ENCODE results near the gene VWA7. TPM values are rescaled to one million over a fixed set of nuclear protein-coding genes. Genes with fewer than 3 reads are reported as not detected.
A peak's percentile ranks its signal among the peaks of the same experiment; 100 is the strongest.
"Not testable (repeated sequence)": the region's sequence is repeated elsewhere in the genome, so short reads cannot be mapped to it uniquely, and the experiment has no call there.

Gene VWA7, protein sequence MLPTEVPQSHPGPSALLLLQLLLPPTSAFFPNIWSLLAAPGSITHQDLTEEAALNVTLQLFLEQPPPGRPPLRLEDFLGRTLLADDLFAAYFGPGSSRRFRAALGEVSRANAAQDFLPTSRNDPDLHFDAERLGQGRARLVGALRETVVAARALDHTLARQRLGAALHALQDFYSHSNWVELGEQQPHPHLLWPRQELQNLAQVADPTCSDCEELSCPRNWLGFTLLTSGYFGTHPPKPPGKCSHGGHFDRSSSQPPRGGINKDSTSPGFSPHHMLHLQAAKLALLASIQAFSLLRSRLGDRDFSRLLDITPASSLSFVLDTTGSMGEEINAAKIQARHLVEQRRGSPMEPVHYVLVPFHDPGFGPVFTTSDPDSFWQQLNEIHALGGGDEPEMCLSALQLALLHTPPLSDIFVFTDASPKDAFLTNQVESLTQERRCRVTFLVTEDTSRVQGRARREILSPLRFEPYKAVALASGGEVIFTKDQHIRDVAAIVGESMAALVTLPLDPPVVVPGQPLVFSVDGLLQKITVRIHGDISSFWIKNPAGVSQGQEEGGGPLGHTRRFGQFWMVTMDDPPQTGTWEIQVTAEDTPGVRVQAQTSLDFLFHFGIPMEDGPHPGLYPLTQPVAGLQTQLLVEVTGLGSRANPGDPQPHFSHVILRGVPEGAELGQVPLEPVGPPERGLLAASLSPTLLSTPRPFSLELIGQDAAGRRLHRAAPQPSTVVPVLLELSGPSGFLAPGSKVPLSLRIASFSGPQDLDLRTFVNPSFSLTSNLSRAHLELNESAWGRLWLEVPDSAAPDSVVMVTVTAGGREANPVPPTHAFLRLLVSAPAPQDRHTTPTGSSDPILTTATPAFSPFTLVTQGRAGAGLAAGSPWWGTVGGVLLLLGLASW
- total RNA-seq, result 1 to 10 TPM in 2 of 9 donors, under 1 TPM in 7; 0.17 to 2.3 (median 0.36) TPM
- polyA plus RNA-seq, result 1 to 10 TPM in 2 of 3 donors, under 1 TPM in 1; 0.74 to 8.1 (median 1.1) TPM
- long read RNA-seq, donor 1, result 0 reads
- long read RNA-seq, donor 2, result 0 reads
- long read RNA-seq, donor 3, result 0 reads
- long read RNA-seq, donor 4, result 0 reads
- long read RNA-seq, donor 5, result 0 reads
- long read RNA-seq, donor 6, result 0 reads
- long read RNA-seq, donor 7, result 0 reads
- long read RNA-seq, donor 8, result 0 reads
- long read RNA-seq, donor 9, result 0 reads
- long read RNA-seq, donor 10, result 0 reads

DNA sequence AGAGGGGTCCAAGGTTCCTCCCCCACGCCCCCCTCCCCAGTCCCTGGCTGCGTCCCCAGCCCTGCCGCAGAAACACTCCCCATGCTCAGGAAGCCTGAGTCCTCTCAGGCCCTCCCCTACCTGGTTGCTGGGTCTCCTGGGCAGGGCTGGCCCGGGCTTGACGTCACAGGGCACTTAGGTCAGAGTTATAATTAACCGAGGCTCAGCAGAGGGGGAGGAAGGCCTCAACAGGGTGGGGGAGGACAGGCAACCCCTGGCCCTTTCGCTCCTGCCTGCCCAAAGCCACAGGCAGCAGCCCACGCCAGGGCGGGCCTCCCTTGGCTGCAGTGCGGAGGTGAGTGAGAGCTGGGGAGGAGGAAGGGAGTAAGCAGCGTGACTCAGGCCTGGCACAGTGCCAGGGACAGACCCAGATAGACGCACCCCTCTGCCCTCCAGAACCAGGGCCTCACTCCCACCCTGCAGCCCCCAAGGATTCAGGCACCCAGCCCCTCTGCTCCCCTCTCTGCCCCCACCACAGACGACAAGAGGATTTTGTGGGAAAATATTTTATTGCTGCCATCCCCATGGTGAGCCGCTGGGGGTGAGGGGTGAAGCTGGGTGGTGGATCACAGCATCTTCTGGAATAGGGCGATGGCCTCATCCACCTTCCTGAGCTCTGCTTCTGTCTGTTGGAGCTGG lies at the start of gene VWA7:
Gene VWA7 (minus strand): TSS at position 340 of the 678 bp plus-strand sequence. CDS start 549 bp downstream, outside the sequence.
- no peak within 1 kb of the TSS for H3K4me3 ChIP-seq

GRCh38 chr6:31826793-31827285 lies 49.7 kb upstream of the VWA7 start:
- Histone ChIP-seq H3K4me3 (peak overlapping the region in 2 of 4 donors; percentile 23 to 40), H3K27ac (peak overlapping the region; percentile 85 to 98 (median 88)), H3K36me3 (replicated peaks in 1 of 2) (no peaks in the 10 kb centered on the region), H3K4me1 (replicated peaks in 1 of 2) (peaks cover 6 to 38% of the 10 kb centered on the region in 2 donors), H3K9me3 (replicated peaks in 1 of 3) (no peaks in the 10 kb centered on the region), H3K27me3 (no peaks in the 10 kb centered on the region)
- TF ChIP-seq POLR2A (IDR thresholded peaks at IDR 0.05), result peak in 1 of 2 donors; percentile 36
- TF ChIP-seq, protein P1, sequence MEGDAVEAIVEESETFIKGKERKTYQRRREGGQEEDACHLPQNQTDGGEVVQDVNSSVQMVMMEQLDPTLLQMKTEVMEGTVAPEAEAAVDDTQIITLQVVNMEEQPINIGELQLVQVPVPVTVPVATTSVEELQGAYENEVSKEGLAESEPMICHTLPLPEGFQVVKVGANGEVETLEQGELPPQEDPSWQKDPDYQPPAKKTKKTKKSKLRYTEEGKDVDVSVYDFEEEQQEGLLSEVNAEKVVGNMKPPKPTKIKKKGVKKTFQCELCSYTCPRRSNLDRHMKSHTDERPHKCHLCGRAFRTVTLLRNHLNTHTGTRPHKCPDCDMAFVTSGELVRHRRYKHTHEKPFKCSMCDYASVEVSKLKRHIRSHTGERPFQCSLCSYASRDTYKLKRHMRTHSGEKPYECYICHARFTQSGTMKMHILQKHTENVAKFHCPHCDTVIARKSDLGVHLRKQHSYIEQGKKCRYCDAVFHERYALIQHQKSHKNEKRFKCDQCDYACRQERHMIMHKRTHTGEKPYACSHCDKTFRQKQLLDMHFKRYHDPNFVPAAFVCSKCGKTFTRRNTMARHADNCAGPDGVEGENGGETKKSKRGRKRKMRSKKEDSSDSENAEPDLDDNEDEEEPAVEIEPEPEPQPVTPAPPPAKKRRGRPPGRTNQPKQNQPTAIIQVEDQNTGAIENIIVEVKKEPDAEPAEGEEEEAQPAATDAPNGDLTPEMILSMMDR (IDR thresholded peaks at IDR 0.05), result no peak
- WGBS, 4 donors, result 0 to 1% (median 1%) methylated on average over 13 of the region's 13 CpGs
- intact Hi-C loops (cut with DNase I), result no loop called here
- peak; percentile 75 to 90 (median 86) for DNase-seq

More for the DNA sequence above, at the start of gene VWA7:
- Histone ChIP-seq H3K27me3 (no peaks in the 10 kb centered on the region), H3K27ac (peak within 1 kb of the TSS in 1 of 5 donors; percentile 40), H3K36me3 (replicated peaks in 1 of 2) (peaks cover 0 to 38% of the 10 kb centered on the region in 2 donors), H3K9me3 (replicated peaks in 1 of 3) (no peaks in the 10 kb centered on the region), H3K4me1 (replicated peaks in 1 of 2) (peaks cover 6 to 8% of the 10 kb centered on the region in 2 donors)
- TF ChIP-seq POLR2A (IDR thresholded peaks at IDR 0.05), result no peak
- TF ChIP-seq, protein P1 (IDR thresholded peaks at IDR 0.05), result no peak
- DNase-seq, result peak; percentile 45 to 80 (median 60)
- WGBS, 4 donors, result 1 to 62% (median 13%) methylated on average over 3 to 15 of the region's 15 CpGs
- intact Hi-C loops (cut with DNase I), result no loop called here

DNA sequence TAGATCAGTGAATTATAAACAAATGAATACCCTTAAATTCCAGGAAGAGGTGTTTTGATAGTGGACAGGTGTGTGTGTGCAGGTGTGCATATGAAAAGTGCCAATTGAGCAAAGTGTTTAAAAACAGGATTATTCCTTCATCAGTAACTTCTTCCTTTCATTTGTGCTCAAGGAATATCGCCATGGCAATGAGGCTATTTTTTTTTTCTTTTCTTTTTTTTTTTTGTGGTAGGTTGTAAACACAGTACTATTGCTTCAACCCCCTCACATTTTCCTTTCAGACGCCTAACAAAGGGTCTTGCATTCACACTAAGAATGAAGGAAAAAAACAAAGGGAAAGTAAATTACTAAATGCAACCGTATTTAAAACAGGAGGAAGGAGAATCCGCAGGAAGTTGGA lies 48.4 kb upstream of the VWA7 start:
- H3K27ac ChIP-seq, result peak overlapping the region in 3 of 5 donors; percentile 88 to 98 (median 89)
- TF ChIP-seq, protein P1 (IDR thresholded peaks at IDR 0.05), result no peak
- no peak for TF ChIP-seq POLR2A (IDR thresholded peaks at IDR 0.05)
- intact Hi-C loops (cut with DNase I), result no loop called here

GRCh38 chr6:31823592-31824196 lies 46.6 kb upstream of the VWA7 start:
- H3K9me3 ChIP-seq (replicated peaks in 1 of 3); H3K27me3 ChIP-seq; H3K4me3 ChIP-seq; H3K36me3 ChIP-seq (replicated peaks in 1 of 2); DNase-seq; intact Hi-C loops (cut with DNase I): not testable (repeated sequence)
- H3K27ac ChIP-seq, result peak overlapping the region; percentile 58 to 100 (median 97)
- WGBS, 4 donors, result 82 to 89% (median 88%) methylated on average over 9 of the region's 9 CpGs
- H3K4me1 ChIP-seq (replicated peaks in 1 of 2), result peaks cover 25 to 53% of the 10 kb centered on the region in 2 donors

More for the DNA sequence above, 48.4 kb upstream of the VWA7 start:
- WGBS, 4 donors, result 74 to 82% (median 76%) methylated on average over 4 of the region's 4 CpGs
- no peaks in the 10 kb centered on the region for H3K36me3 ChIP-seq (replicated peaks in 1 of 2)
- no peak overlapping the region for H3K4me3 ChIP-seq
- peaks cover 17 to 39% of the 10 kb centered on the region in 2 donors for H3K4me1 ChIP-seq (replicated peaks in 1 of 2)
- no peak for DNase-seq
- H3K9me3 ChIP-seq (replicated peaks in 1 of 3), result no peaks in the 10 kb centered on the region
- H3K27me3 ChIP-seq, result no peaks in the 10 kb centered on the region
